Chondrocyte (in vitro differentiated cells): ENCODE measurements around the gene BLCAP. TPM values are rescaled to one million over a fixed set of nuclear protein-coding genes. Genes with fewer than 3 reads are reported as not detected.

Experiments
- DNase-seq: peaks from one replicate; pipeline ENCODE4 v3.0.0; 2021; ENCODE audit warnings: mixed read lengths, low spot score
- H3K27ac Mint-ChIP-seq: one replicate; pipeline ENCODE4 v1.8.0; 2021; ENCODE audit warnings: mild to moderate bottlenecking, moderate library complexity, mixed read lengths; ENCODE audit not compliant: unreplicated experiment
- H3K27me3 Mint-ChIP-seq: 2 replicates; pipeline ENCODE4 v1.8.0; 2021; ENCODE audit warnings: low read depth, mixed read lengths
- H3K36me3 Mint-ChIP-seq: 2 replicates; pipeline ENCODE4 v1.8.0; 2021; ENCODE audit warnings: low read depth, mixed read lengths
- H3K4me1 Mint-ChIP-seq: 2 replicates; pipeline ENCODE4 v1.8.0; 2021; ENCODE audit warnings: low read depth, mild to moderate bottlenecking, mixed read lengths
- H3K4me3 Mint-ChIP-seq: one replicate; pipeline ENCODE4 v1.8.0; 2021; ENCODE audit warnings: mild to moderate bottlenecking, moderate library complexity, mixed read lengths; ENCODE audit not compliant: unreplicated experiment
- H3K9me3 Mint-ChIP-seq: 2 replicates; pipeline ENCODE4 v1.8.0; 2021; ENCODE audit warnings: low read depth, mixed read lengths
- CTCF ChIP-seq: fragments of 200-600 bp; sonication (generic); IDR thresholded peaks from 2 replicates; pipeline ENCODE4 v1.5.0; 2021; ENCODE audit warnings: antibody characterized with exemption, mild to moderate bottlenecking, moderate library complexity
- total RNA-seq: library from RNA; stranded (reverse); gene quantifications from 3 replicates; pipeline ENCODE4 v1.2.1, GENCODE V29; 2021

BLCAP gene
- total RNA-seq, 1 donor from 2014 or later, result 56.6 TPM

GRCh38 chr20:37484331-37484730 lies 43.3 kb downstream of the BLCAP start:
- H3K4me1 Mint-ChIP-seq, result peaks cover 4% of the 10 kb centered on the region
- peaks cover 4% of the 10 kb centered on the region for H3K9me3 Mint-ChIP-seq
- no peaks in the 10 kb centered on the region for H3K36me3 Mint-ChIP-seq
- no peak overlapping the region for H3K4me3 Mint-ChIP-seq
- TF ChIP-seq CTCF, result no peak
- DNase-seq, result no peak
- H3K27ac Mint-ChIP-seq, result no peak overlapping the region
- H3K27me3 Mint-ChIP-seq, result peaks cover 5% of the 10 kb centered on the region

- peaks cover 4% of the 10 kb centered on the region for H3K9me3 Mint-ChIP-seq
- DNase-seq, result no peak
- H3K36me3 Mint-ChIP-seq, result peaks cover 2% of the 10 kb centered on the region
- no peak overlapping the region for H3K4me3 Mint-ChIP-seq
- H3K27ac Mint-ChIP-seq, result no peak overlapping the region
- TF ChIP-seq CTCF, result no peak
- H3K27me3 Mint-ChIP-seq, result peaks cover 13% of the 10 kb centered on the region
- peaks cover 4% of the 10 kb centered on the region for H3K4me1 Mint-ChIP-seq
Measured at GRCh38 chr20:37481610-37482009, 46.1 kb downstream of the BLCAP start.

- TF ChIP-seq CTCF, result no peak
- H3K4me3 Mint-ChIP-seq, result no peak overlapping the region
Measured at GRCh38 chr20:37480919-37481318, 46.8 kb downstream of the BLCAP start.

GRCh38 chr20:37479925-37480691 lies 47.6 kb downstream of the BLCAP start:
- H3K27ac Mint-ChIP-seq, result no peak overlapping the region
- TF ChIP-seq CTCF, result no peak

More at GRCh38 chr20:37480919-37481318, 46.8 kb downstream of the BLCAP start:
- H3K4me1 Mint-ChIP-seq, result peaks cover 4% of the 10 kb centered on the region
- H3K27me3 Mint-ChIP-seq, result peaks cover 17% of the 10 kb centered on the region
- no peak for DNase-seq
- peaks cover 2% of the 10 kb centered on the region for H3K36me3 Mint-ChIP-seq
- H3K9me3 Mint-ChIP-seq, result peaks cover 5% of the 10 kb centered on the region
- no peak overlapping the region for H3K27ac Mint-ChIP-seq

GRCh38 chr20:37479266-37479665 lies 48.4 kb downstream of the BLCAP start:
- Mint-ChIP-seq H3K4me1 (peaks cover 4% of the 10 kb centered on the region), H3K9me3 (peaks cover 10% of the 10 kb centered on the region), H3K27me3 (peaks cover 28% of the 10 kb centered on the region), H3K36me3 (peaks cover 8% of the 10 kb centered on the region), H3K27ac (no peak overlapping the region), H3K4me3 (no peak overlapping the region)
- DNase-seq, result no peak
- no peak for TF ChIP-seq CTCF

More at GRCh38 chr20:37479925-37480691, 47.6 kb downstream of the BLCAP start:
- no peak for DNase-seq
- peaks cover 8% of the 10 kb centered on the region for H3K36me3 Mint-ChIP-seq
- peaks cover 4% of the 10 kb centered on the region for H3K4me1 Mint-ChIP-seq
- peaks cover 24% of the 10 kb centered on the region for H3K27me3 Mint-ChIP-seq
- H3K4me3 Mint-ChIP-seq, result no peak overlapping the region
- peaks cover 10% of the 10 kb centered on the region for H3K9me3 Mint-ChIP-seq
